Skeletal muscle tissue (tissue), 4 donors: ENCODE data around the gene PCYT2. TPM values are rescaled to one million over a fixed set of nuclear protein-coding genes. Genes with fewer than 3 reads are reported as not detected.

Experiments used
- H3K27ac ChIP-seq: one replicate; pipeline ENCODE4 v1.7.0; 2013; ENCODE audit warnings: mild to moderate bottlenecking, low read depth, low read length, inconsistent platforms
- H3K27me3 ChIP-seq, 3 donors: one replicate each; pipeline ENCODE4 v1.7.0; 2013; ENCODE audit warnings: low read length in 3 of 3; ENCODE audit not compliant: control insufficient read depth in 3 of 3, insufficient read depth in 3 of 3
- H3K36me3 ChIP-seq, 3 donors: one replicate each; pipeline ENCODE4 v1.7.0; 2013; ENCODE audit warnings: low read length in 3 of 3; ENCODE audit not compliant: control insufficient read depth in 3 of 3, insufficient read depth in 3 of 3
- H3K4me1 ChIP-seq, 3 donors: one replicate each; pipeline ENCODE4 v1.7.0; 2013; ENCODE audit warnings: low read length in 3 of 3, mild to moderate bottlenecking in 3 of 3; ENCODE audit not compliant: control insufficient read depth in 3 of 3, insufficient read depth in 3 of 3
- H3K4me3 ChIP-seq, 3 donors: one replicate each; pipeline ENCODE4 v1.7.0; 2013; ENCODE audit warnings: low read length in 3 of 3
- H3K9ac ChIP-seq, 3 donors: one replicate each; pipeline ENCODE4 v1.7.0; 2013; ENCODE audit warnings: low read length in 3 of 3, mild to moderate bottlenecking in 3 of 3, moderate library complexity in 2 of 3, low read depth in 1 of 3
- H3K9me3 ChIP-seq, 3 donors: one replicate each; pipeline ENCODE4 v1.7.0; 2013; ENCODE audit warnings: low read length in 3 of 3; ENCODE audit not compliant: control insufficient read depth in 3 of 3
- total RNA-seq: library from RNA; depleted of rRNA; stranded (reverse); fragments of >200 nt; gene quantifications from one replicate; pipeline ENCODE4 v1.2.3, GENCODE V29; 2014
- donor health status: Osteomylitis.

Gene PCYT2
- total RNA-seq, 1 donor from 2014 or later: 10.4 TPM

DNA sequence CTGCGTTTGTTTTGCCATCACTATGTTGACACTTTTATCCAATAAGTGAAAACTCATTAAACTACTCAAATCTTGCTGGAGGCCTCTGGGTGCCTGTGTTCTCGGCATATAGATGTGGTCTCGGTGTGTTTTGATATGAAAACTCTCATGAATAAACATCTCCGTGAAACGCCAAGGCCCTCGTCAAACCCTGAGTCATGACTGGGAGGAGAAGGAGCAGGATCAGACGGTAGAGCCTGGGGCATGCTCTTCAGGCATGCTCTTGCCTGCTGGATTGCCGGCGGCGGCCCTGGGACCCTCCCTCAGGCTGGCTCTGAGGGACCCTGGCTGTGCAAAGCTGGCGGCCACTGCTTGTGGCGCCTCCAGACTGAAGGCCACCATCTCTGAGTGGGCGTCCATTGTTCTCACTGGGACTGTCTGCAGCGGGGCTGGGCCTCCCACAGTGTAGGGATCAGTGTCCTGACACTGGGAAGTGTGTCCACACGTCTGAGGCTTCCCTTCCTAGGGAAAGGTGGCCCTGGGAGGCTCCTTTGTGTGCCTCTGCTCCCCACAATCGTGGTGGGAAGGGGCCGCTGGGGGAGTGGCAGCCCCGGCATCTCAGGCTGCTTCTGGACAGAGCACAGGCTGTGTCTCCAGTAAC, 10.9 kb downstream of the PCYT2 start:
- Histone ChIP-seq H3K4me1 (peaks cover 2 to 10% (median 5%) of the 10 kb centered on the region in 3 donors), H3K27me3 (peaks cover 0 to 2% (median 0%) of the 10 kb centered on the region in 3 donors), H3K4me3 (no peak overlapping the region), H3K9ac (no peak overlapping the region), H3K36me3 (peaks cover 39 to 53% (median 45%) of the 10 kb centered on the region in 3 donors), H3K27ac (no peak overlapping the region), H3K9me3 (no peaks in the 10 kb centered on the region)

DNA sequence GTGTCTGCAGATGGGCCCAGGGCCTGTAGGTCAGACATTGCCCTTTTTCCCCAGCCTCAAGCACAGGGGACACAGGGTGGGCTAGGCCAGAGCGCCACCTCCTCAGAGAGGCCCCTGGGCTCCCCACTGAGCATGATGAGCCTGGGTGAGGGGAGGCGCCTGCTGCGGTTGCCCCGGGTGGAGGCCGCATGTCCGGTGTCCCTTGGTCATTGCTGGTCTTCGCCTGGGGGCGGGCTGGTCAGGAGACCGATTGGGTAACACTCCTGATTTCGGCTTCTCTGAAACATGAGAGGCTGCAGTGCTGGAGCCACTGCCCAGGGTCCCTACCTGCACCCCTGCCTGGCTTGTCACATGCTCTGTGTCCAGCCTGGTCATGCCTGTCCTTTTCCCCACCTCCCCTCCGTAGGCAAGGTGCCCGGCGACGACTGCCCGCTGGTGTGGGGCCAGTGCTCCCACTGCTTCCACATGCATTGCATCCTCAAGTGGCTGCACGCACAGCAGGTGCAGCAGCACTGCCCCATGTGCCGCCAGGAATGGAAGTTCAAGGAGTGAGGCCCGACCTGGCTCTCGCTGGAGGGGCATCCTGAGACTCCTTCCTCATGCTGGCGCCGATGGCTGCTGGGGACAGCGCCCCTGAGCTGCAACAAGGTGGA, 11.6 kb downstream of the PCYT2 start:
- Histone ChIP-seq H3K27me3 (peaks cover 0 to 2% (median 0%) of the 10 kb centered on the region in 3 donors), H3K27ac (no peak overlapping the region), H3K9ac (no peak overlapping the region), H3K4me1 (peaks cover 2 to 10% (median 5%) of the 10 kb centered on the region in 3 donors), H3K4me3 (no peak overlapping the region), H3K9me3 (no peaks in the 10 kb centered on the region), H3K36me3 (peaks cover 42 to 49% (median 42%) of the 10 kb centered on the region in 3 donors)

DNA sequence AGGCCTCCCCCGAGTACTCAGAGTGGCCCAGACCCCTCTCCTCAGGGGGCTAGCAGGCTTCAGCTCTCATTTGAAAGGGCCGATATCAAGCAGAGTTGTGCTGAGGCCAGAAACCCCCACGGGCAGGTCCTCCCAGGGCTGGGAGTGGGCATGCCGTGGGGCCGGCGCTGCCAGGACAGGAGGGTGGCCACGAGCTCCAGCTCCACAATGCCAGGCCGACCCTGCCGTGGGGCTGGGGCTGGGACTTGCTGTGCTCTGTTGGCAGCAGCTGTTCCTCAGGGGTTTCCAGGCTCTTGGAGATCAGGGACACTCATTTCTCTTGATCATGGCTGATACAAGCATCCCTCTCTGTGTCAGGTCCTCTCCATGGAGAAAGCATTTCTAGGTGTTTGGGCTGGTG, 12.3 kb downstream of the PCYT2 start:
- H3K9me3 ChIP-seq: no peaks in the 10 kb centered on the region
- no peak overlapping the region for H3K27ac ChIP-seq
- H3K4me1 ChIP-seq: peaks cover 2 to 10% (median 5%) of the 10 kb centered on the region in 3 donors
- no peak overlapping the region for H3K9ac ChIP-seq
- peaks cover 0 to 2% (median 0%) of the 10 kb centered on the region in 3 donors for H3K27me3 ChIP-seq
- no peak overlapping the region for H3K4me3 ChIP-seq
- H3K36me3 ChIP-seq: peaks cover 42 to 46% (median 44%) of the 10 kb centered on the region in 3 donors

DNA sequence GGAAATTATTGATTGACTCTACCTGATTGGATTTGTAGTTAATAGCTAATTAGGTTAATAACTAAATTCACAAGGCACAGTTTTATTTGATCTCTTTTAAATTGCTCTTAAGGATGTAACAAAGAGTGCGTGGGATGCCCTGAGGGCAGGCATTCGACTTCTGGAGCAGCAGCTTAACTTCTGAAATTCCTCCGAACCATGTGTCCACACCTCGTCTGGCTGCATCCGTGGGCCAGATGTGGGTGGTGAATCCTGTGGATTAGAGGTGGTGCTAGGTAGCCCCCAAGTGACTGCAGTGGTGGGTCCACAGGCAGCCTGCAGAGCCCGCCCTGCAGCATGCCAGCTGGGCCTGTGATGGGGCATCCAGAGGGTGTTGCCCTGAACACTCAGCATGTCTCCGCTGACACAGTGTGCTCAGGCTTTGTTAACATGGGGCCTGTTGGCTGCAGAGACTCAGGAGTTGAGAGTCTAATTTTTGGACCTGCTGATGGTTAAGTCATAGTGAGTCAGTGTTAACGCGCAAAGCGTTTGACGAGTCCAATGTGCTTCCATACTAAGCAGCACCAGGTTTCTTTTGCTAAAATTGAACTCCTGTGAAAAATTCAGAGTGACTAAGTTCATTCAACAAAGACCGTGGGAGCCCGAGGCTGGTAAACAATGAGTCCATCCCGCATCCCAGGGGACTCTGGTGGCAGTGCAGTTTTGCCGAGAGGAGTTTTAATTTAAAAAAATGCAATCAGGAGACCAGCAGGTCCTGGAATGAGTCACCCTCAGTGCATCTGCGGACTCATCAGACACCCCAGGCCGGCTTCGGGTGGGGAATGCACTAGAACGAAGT, 13.0 kb downstream of the PCYT2 start:
- H3K9ac ChIP-seq: peak overlapping the region in 1 of 3 donors; percentile 14

DNA sequence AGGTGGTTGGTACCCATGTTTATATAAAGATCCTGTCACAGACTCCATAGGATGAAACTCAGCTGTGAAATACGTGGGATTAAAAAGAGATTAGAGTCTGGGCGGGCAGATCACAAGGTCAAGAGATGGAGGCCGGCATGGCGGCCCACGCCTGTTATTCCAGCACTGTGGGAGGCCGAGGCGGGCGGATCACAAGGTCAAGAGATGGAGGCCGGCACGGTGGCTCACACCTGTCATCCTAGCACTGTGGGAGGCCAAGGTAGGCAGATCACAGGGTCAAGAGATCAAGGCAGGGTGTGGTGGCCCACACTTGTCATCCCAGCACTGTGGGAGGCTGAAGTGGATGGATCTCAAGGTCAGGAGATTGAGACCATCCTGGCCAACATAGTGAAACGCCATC, 15.8 kb downstream of the PCYT2 start:
- H3K9me3 ChIP-seq: no peaks in the 10 kb centered on the region
- H3K9ac ChIP-seq: no peak overlapping the region
- H3K36me3 ChIP-seq: peaks cover 39 to 43% (median 42%) of the 10 kb centered on the region in 3 donors
- peaks cover 4 to 11% (median 8%) of the 10 kb centered on the region in 3 donors for H3K4me1 ChIP-seq
- H3K27me3 ChIP-seq: no peaks in the 10 kb centered on the region
- no peak overlapping the region for H3K4me3 ChIP-seq
- H3K27ac ChIP-seq: no peak overlapping the region

More for the DNA sequence above, 13.0 kb downstream of the PCYT2 start:
- no peak overlapping the region for H3K27ac ChIP-seq
- H3K4me1 ChIP-seq: peaks cover 2 to 10% (median 5%) of the 10 kb centered on the region in 3 donors
- H3K36me3 ChIP-seq: peaks cover 42 to 45% (median 43%) of the 10 kb centered on the region in 3 donors
- H3K27me3 ChIP-seq: peaks cover 0 to 2% (median 0%) of the 10 kb centered on the region in 3 donors
- no peak overlapping the region for H3K4me3 ChIP-seq
- no peaks in the 10 kb centered on the region for H3K9me3 ChIP-seq

DNA sequence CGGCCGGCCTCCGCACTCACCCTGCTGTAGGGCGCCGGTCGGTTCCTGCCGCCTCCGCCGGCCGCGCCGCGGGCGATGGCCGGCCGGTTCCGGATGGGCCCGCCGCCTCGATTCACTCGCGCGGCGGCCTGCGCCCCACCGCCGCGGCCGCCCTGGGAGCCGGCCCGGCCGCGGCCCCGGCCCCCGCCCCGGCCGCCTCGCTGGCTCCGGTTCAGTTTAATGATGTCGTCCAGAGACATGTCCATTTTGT, 20.0 kb downstream of the PCYT2 start:
- Histone ChIP-seq H3K27ac (peak overlapping the region; percentile 62), H3K9ac (peak overlapping the region; percentile 85 to 93 (median 86))

DNA sequence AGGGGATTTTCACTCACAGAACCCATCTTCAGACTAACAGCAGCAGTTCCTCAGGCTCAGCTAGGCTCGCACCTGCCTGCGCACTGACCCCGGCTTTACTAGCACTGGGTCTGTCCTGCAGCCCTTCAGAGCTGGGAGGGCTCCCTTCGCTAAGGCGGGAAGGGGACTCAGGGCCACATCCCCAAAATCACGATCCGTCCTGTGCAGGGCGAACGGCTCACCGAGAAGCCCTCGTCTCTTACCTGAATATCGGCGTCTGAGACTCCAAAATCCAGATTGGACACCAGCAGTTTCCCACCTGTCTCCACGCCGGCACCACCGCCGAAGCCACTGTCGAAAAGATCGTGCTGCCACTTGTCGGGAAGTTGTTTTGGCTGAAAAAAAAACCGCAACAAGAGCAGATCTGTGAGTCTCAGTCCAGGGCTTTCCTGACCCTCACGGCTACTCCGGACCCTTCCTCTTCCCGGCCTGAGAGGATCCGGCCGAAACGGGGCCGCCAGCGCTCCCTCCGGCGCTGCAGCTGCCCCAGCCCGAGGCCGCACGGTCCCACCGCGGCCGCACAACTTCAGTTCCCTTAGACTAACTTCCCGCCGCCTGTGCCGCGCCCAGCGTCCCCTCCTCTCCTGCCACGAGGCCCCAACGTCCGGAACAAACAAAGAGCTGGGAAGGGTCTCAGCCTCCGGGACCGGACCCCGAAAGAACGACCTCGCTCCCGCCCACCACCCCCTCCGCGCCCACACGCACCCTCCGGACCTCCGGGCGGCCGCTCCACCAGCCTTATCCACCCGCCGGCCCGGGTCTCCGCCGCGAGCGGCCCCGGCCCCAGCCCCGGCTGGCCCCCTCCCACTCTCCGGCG, 20.5 kb downstream of the PCYT2 start:
- Histone ChIP-seq H3K36me3 (peaks cover 34 to 51% (median 40%) of the 10 kb centered on the region in 3 donors), H3K9ac (peak overlapping the region; percentile 73 to 86 (median 85)), H3K27me3 (no peaks in the 10 kb centered on the region), H3K9me3 (no peaks in the 10 kb centered on the region), H3K4me3 (peak overlapping the region; percentile 79 to 86 (median 80)), H3K4me1 (peaks cover 26 to 42% (median 39%) of the 10 kb centered on the region in 3 donors), H3K27ac (peak overlapping the region; percentile 62)

More for the DNA sequence above, 20.0 kb downstream of the PCYT2 start:
- H3K4me3 ChIP-seq: peak overlapping the region in 1 of 3 donors; percentile 86
- H3K9me3 ChIP-seq: no peaks in the 10 kb centered on the region
- H3K36me3 ChIP-seq: peaks cover 35 to 47% (median 41%) of the 10 kb centered on the region in 3 donors
- H3K27me3 ChIP-seq: no peaks in the 10 kb centered on the region
- H3K4me1 ChIP-seq: peaks cover 21 to 37% (median 34%) of the 10 kb centered on the region in 3 donors

DNA sequence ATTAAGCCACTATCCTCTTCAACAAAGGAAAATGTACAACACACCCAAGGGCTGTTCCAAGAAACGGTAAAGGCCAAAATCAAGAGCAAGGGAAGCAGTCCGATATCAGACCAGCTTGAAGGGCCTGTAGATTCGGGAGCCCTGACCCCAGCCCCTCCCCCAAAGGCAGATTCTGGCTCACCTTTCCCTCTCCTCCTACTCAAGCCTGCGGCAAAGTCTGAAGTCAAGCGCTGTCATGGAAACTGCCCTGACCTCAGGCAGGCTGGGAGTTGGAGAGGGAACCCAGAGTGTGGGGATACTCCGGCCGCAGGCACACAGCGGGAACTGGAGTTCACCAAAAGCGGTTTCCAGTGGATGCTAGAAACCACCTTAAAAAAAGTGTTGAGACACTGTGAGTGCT, 21.6 kb downstream of the PCYT2 start:
- no peaks in the 10 kb centered on the region for H3K27me3 ChIP-seq
- H3K4me1 ChIP-seq: peaks cover 37 to 53% (median 50%) of the 10 kb centered on the region in 3 donors
- H3K36me3 ChIP-seq: peaks cover 30 to 51% (median 37%) of the 10 kb centered on the region in 3 donors
- no peaks in the 10 kb centered on the region for H3K9me3 ChIP-seq
- H3K27ac ChIP-seq: no peak overlapping the region
- no peak overlapping the region for H3K9ac ChIP-seq
- no peak overlapping the region for H3K4me3 ChIP-seq

DNA sequence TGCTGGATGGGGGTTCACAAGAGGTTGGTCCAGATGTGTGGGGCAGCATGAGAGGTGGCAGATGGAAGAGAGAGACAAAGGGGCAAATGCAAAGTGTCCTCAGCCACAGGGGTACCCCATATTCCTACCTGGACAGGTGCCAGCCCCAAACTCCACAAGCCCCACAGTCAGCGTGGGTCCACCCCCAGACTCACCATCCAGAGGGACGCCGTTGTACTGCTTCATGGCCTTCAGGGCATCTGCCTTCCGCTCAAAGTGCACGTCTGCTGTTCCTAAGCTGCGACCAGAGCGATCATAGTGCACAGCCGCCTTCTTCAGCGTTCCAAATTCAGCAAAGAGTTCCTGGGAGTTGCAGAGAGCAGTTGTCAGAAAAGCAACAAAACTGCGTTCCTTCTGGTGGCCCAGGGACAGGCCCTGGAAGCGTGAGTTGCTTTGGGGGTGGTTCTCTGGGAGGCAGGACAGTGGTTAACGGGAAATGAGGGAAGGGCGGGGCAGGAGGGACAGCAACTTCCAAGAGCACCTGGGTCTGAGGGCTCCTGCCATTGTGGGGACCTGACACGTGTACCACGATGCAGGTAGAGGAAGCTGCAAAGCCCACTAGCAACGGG, 22.1 kb downstream of the PCYT2 start:
- Histone ChIP-seq H3K27ac (no peak overlapping the region), H3K4me1 (peaks cover 42 to 58% (median 53%) of the 10 kb centered on the region in 3 donors)

More for the DNA sequence above, 22.1 kb downstream of the PCYT2 start:
- H3K9me3 ChIP-seq: no peaks in the 10 kb centered on the region
- no peak overlapping the region for H3K4me3 ChIP-seq
- H3K36me3 ChIP-seq: peaks cover 26 to 50% (median 33%) of the 10 kb centered on the region in 3 donors
- no peak overlapping the region for H3K9ac ChIP-seq
- H3K27me3 ChIP-seq: no peaks in the 10 kb centered on the region
